Body of pancreas (tissue), 4 donors: ENCODE results near the gene GPC4. TPM values are rescaled to one million over a fixed set of nuclear protein-coding genes. Genes with fewer than 3 reads are reported as not detected.

ENCODE experiments used
- ATAC-seq: fragments of 150-250 bp; one replicate; pipeline ENCODE4 v1.9.1; 2016
- DNase-seq, 4 donors: peaks; one replicate each; pipeline ENCODE4 v3.0.0-alpha.2; 2019
- H3K27ac ChIP-seq, 4 donors: fragments of 200-600 bp; sonication (generic); 1 replicate in 3 of 4; 2 replicates in 1 of 4; pipeline versions ENCODE4 v1.5.1 to v1.6.1; 2016 to 2019; ENCODE audit warnings: mild to moderate bottlenecking in 1 of 4, mixed read lengths in 1 of 4, moderate library complexity in 1 of 4
- H3K27me3 ChIP-seq, 2 donors: fragments of 200-600 bp; sonication (generic); one replicate each; pipeline ENCODE4 v1.6.0; 2016; ENCODE audit warnings: mild to moderate bottlenecking in 1 of 2
- H3K36me3 ChIP-seq, 2 donors: fragments of 200-600 bp; sonication (generic); replicated peaks in 1 of 2; 2 replicates each; pipeline ENCODE4 v1.5.1; 2016; ENCODE audit warnings: low read depth in 2 of 2; ENCODE audit not compliant: insufficient read depth in 1 of 2
- H3K4me1 ChIP-seq: fragments of 200-600 bp; sonication (generic); one replicate; pipeline ENCODE4 v1.6.0; 2016
- H3K4me3 ChIP-seq, 2 donors: fragments of 200-600 bp; sonication (generic); 1 replicate in 1 of 2; 2 replicates in 1 of 2; pipeline ENCODE4 v1.5.1; 2016 to 2019
- H3K9me3 ChIP-seq, 3 donors: fragments of 200-600 bp; sonication (generic); 1 replicate in 2 of 3; 2 replicates in 1 of 3; pipeline ENCODE4 v1.5.1; 2016
- POLR2A ChIP-seq, 3 donors: fragments of 450-650 bp; IDR thresholded peaks; one replicate each; pipeline ENCODE4 v1.6.1; 2016; ENCODE audit warnings: antibody characterized with exemption in 3 of 3, mild to moderate bottlenecking in 2 of 3
- WGBS, 2 donors: methylation state at CpG; one replicate each; pipeline ENCODE4 v1.1.5; 2017; 5-methylcytosine and 5-hydroxymethylcytosine counted together
- intact Hi-C: fragments of 100-400 bp; cut with DNase I; formaldehyde crosslinking; loops from one replicate; pipeline ENCODE4 v1.15.1; 2023
- total RNA-seq, 2 donors: library from RNA; depleted of rRNA; stranded (reverse); fragments of >200 nt; gene quantifications; one replicate each; pipeline ENCODE4 v1.1.0, GENCODE V29; 2016
- TF ChIP-seq, protein P1 (sequence below), 7 experiments: fragments of 450-650 bp in 4 of 7; fragments of 200-600 bp in 3 of 7; sonication (generic) in 3 of 7; IDR thresholded peaks; one replicate each; pipeline ENCODE4 v1.5.1; 2016 to 2019; ENCODE audit warnings: antibody characterized with exemption in 7 of 7

GPC4 gene
- total RNA-seq, 2 donors from 2014 or later, result 9.3 to 11.2 TPM

DNA sequence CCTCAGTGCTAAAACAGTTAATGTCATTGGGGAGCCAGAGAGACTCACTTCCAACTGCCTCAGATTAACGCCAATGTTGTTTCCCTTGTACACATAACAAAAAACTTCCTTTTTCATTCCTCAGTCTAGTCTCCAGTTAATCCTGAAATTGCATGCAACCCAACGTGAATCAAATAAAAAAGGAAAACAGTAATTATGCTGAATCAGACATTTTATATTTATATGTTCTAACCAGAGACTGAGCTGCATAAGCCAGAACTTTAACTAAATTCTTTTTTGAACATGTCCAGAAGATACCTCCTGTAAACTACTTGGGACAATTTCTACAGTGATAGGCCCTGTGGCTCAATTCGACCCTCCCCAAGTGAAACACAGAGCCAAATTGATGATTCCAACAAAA is 4.7 kb downstream of the GPC4 start:
- H3K4me3 ChIP-seq, result no peak overlapping the region
- intact Hi-C loops, result no loop called here
- WGBS, 2 donors, result 48 to 61% methylated on average over 3 of the region's 3 CpGs
- peaks cover 16% of the 10 kb centered on the region for H3K4me1 ChIP-seq
- no peak overlapping the region for H3K27ac ChIP-seq
- H3K27me3 ChIP-seq, result no peaks in the 10 kb centered on the region
- no peak for TF ChIP-seq POLR2A (IDR thresholded peaks at IDR 0.05)
- TF ChIP-seq, protein P1, sequence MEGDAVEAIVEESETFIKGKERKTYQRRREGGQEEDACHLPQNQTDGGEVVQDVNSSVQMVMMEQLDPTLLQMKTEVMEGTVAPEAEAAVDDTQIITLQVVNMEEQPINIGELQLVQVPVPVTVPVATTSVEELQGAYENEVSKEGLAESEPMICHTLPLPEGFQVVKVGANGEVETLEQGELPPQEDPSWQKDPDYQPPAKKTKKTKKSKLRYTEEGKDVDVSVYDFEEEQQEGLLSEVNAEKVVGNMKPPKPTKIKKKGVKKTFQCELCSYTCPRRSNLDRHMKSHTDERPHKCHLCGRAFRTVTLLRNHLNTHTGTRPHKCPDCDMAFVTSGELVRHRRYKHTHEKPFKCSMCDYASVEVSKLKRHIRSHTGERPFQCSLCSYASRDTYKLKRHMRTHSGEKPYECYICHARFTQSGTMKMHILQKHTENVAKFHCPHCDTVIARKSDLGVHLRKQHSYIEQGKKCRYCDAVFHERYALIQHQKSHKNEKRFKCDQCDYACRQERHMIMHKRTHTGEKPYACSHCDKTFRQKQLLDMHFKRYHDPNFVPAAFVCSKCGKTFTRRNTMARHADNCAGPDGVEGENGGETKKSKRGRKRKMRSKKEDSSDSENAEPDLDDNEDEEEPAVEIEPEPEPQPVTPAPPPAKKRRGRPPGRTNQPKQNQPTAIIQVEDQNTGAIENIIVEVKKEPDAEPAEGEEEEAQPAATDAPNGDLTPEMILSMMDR (IDR thresholded peaks at IDR 0.05), result no peak
- no peak for DNase-seq
- ATAC-seq, result no peak
- H3K9me3 ChIP-seq, result no peaks in the 10 kb centered on the region
- H3K36me3 ChIP-seq, result no peaks in the 10 kb centered on the region

GRCh38 chrX:133405498-133406185 is 9.6 kb downstream of the GPC4 start:
- Histone ChIP-seq H3K4me3 (no peak overlapping the region), H3K36me3 (no peaks in the 10 kb centered on the region), H3K27ac (no peak overlapping the region), H3K9me3 (no peaks in the 10 kb centered on the region), H3K4me1 (peaks cover 15% of the 10 kb centered on the region), H3K27me3 (no peaks in the 10 kb centered on the region)
- intact Hi-C loops, result no loop called here
- DNase-seq (no peak), ATAC-seq (no peak)
- TF ChIP-seq, protein P1 (IDR thresholded peaks at IDR 0.05), result no peak
- no peak for TF ChIP-seq POLR2A (IDR thresholded peaks at IDR 0.05)
- WGBS, 2 donors, result 77 to 78% methylated on average over 4 of the region's 4 CpGs

DNA sequence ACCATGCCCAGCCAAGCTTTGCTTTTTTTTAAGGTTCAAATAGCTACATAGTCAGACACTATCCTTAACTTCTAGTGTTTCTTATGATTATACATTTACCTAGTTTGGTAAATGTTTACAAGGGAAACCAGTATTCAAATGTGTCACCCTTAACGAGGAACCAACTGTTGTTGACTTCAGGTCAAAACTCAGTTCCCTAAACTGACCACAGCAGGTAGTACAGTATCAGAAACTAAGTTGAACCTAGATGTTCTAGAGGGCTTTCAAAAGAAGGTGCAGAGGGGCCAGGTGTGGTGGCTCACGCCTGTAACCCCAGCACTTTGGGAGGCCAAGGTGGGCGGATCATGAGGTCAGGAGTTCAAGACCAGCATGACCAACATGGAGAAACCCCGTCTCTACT is 11.3 kb downstream of the GPC4 start:
- no peaks in the 10 kb centered on the region for H3K27me3 ChIP-seq
- 77 to 91% methylated on average over 4 of the region's 4 CpGs for WGBS, 2 donors
- no peak for DNase-seq
- no peak overlapping the region for H3K4me3 ChIP-seq
- TF ChIP-seq, protein P1 (IDR thresholded peaks at IDR 0.05), result no peak
- no peak for TF ChIP-seq POLR2A (IDR thresholded peaks at IDR 0.05)
- intact Hi-C loops, result no loop called here
- H3K9me3 ChIP-seq, result no peaks in the 10 kb centered on the region
- no peaks in the 10 kb centered on the region for H3K36me3 ChIP-seq
- H3K27ac ChIP-seq, result no peak overlapping the region
- ATAC-seq, result no peak
- H3K4me1 ChIP-seq, result peaks cover 15% of the 10 kb centered on the region

GRCh38 chrX:133402830-133403625 is 12.3 kb downstream of the GPC4 start:
- DNase-seq (no peak), ATAC-seq (no peak)
- Histone ChIP-seq H3K27ac (peak overlapping the region in 1 of 4 donors; percentile 36), H3K9me3 (no peaks in the 10 kb centered on the region), H3K4me3 (no peak overlapping the region), H3K27me3 (no peaks in the 10 kb centered on the region), H3K4me1 (peaks cover 15% of the 10 kb centered on the region), H3K36me3 (no peaks in the 10 kb centered on the region)
- TF ChIP-seq, protein P1 (IDR thresholded peaks at IDR 0.05), result no peak
- no peak for TF ChIP-seq POLR2A (IDR thresholded peaks at IDR 0.05)
- WGBS, 2 donors, result 80 to 86% methylated on average over 10 of the region's 10 CpGs
- intact Hi-C loops, result no loop called here
